A549 (cell line): ENCODE data around the gene DRC3. TPM values are rescaled to one million over a fixed set of nuclear protein-coding genes. Genes with fewer than 3 reads are reported as not detected.

Experiments used
- ATAC-seq, 2 experiments: fragments of 200-7000 bp in 1 of 2; fragments of >200 bp in 1 of 2; cut with Nextera tagmentation in 1 of 2; cut with Tn5 transposase in 1 of 2; 3 replicates each; pipeline versions ENCODE4 v1.8.0 to v1.9.1; 2018 to 2020; ENCODE audit warnings: mild to moderate bottlenecking in 1 of 2, moderate library complexity in 1 of 2
- CTCF ChIA-PET: fragments of 300-600 bp; sonication (Branson Sonifier 250); formaldehyde crosslinking; extraction: SDS; loops from one replicate; lab custom pipeline; 2021; ENCODE audit warnings: antibody characterized with exemption, inconsistent platforms; lab: Yijun Ruan, JAX
- POLR2A ChIA-PET: fragments of 350-600 bp; formaldehyde crosslinking; extraction: SDS; loops from one replicate; lab custom pipeline; 2021; ENCODE audit warnings: antibody characterized with exemption, inconsistent platforms; lab: Yijun Ruan, JAX
- DNase-seq, 2 experiments: peaks; one replicate each; pipeline versions ENCODE4 v3.0.0 to v3.0.0-alpha.2; 2011 to 2016; ENCODE audit warnings: low read depth in 1 of 2, low spot score in 1 of 2
- FAIRE-seq: peaks from 2 replicates; lab custom pipeline; 2011; peaks lifted over from hg19 to GRCh38; lab: Jason Lieb, UNC
- H3K27ac ChIP-seq, 2 experiments: fragments of >200 bp; sonication (Bioruptor Twin); formaldehyde crosslinking; 3 replicates each; pipeline ENCODE4 v1.5.1; 2016 to 2017
- H3K4me1 ChIP-seq: fragments of >200 bp; sonication (Bioruptor Twin); formaldehyde crosslinking; 3 replicates; pipeline ENCODE4 v1.6.1; 2016
- H3K4me2 ChIP-seq: fragments of >200 bp; sonication (Bioruptor Twin); formaldehyde crosslinking; 3 replicates; pipeline ENCODE4 v1.6.1; 2016
- H3K4me3 ChIP-seq: fragments of >200 bp; sonication (Bioruptor Twin); formaldehyde crosslinking; 3 replicates; pipeline ENCODE4 v1.5.1; 2016
- H3K9me3 ChIP-seq: fragments of >200 bp; sonication (Bioruptor Twin); formaldehyde crosslinking; 3 replicates; pipeline ENCODE4 v1.6.1; 2016
- BCL3 ChIP-seq: fragments of >200 bp; sonication (Bioruptor Twin); formaldehyde crosslinking; IDR thresholded peaks from 3 replicates; pipeline ENCODE4 v1.6.1; 2016
- CBX8 ChIP-seq: fragments of 200-600 bp; sonication (generic); IDR thresholded peaks from 2 replicates; pipeline ENCODE4 v1.6.1; 2016
- CTCF ChIP-seq: fragments of >200 bp; sonication (Bioruptor Twin); formaldehyde crosslinking; IDR thresholded peaks from 3 replicates; pipeline ENCODE4 v1.5.1; 2016
- E2F6 ChIP-seq: IDR thresholded peaks from 2 replicates; pipeline ENCODE4 v1.6.1; 2012; ENCODE audit warnings: low read depth, borderline replicate concordance
- EHMT2 ChIP-seq: fragments of 200-600 bp; sonication (generic); IDR thresholded peaks from 2 replicates; pipeline ENCODE4 v1.6.1; 2016; ENCODE audit warnings: antibody characterized with exemption, low read depth, mild to moderate bottlenecking, moderate library complexity
- EP300 ChIP-seq, 2 experiments: fragments of >200 bp; sonication (Bioruptor Twin); formaldehyde crosslinking; IDR thresholded peaks; 2 replicates in 1 of 2; 3 replicates in 1 of 2; pipeline ENCODE4 v1.6.1; 2016 to 2017
- ESRRA ChIP-seq: fragments of 150-350 bp; IDR thresholded peaks from 2 replicates; pipeline ENCODE4 v1.6.1; 2014; ENCODE audit warnings: mild to moderate bottlenecking, low read length, borderline replicate concordance
- FOSB ChIP-seq: fragments of 250-450 bp; sonication (Bioruptor Pico); IDR thresholded peaks from 2 replicates; pipeline ENCODE4 v1.5.0; 2020; ENCODE audit warnings: mild to moderate bottlenecking, moderate library complexity
- GATA3 ChIP-seq: IDR thresholded peaks from 2 replicates; pipeline ENCODE4 v1.6.1; 2012; ENCODE audit warnings: borderline replicate concordance
- HDAC2 ChIP-seq: fragments of 200-600 bp; sonication (generic); IDR thresholded peaks from 2 replicates; pipeline ENCODE4 v1.6.1; 2016
- HEYL ChIP-seq: fragments of 250-450 bp; sonication (Bioruptor Pico); IDR thresholded peaks from 2 replicates; pipeline ENCODE4 v1.8.0; 2021; ENCODE audit warnings: mild to moderate bottlenecking, moderate library complexity
- HMGXB4 ChIP-seq: fragments of 250-450 bp; sonication (Bioruptor Pico); IDR thresholded peaks from 2 replicates; pipeline ENCODE4 v1.5.0; 2021; ENCODE audit warnings: mild to moderate bottlenecking, moderate library complexity, borderline replicate concordance
- HOXB13 ChIP-seq: fragments of 250-450 bp; sonication (Bioruptor Pico); IDR thresholded peaks from 2 replicates; pipeline ENCODE4 v1.5.0; 2020; ENCODE audit warnings: low read depth, mild to moderate bottlenecking, moderate library complexity
- JUNB ChIP-seq: fragments of >200 bp; sonication (Bioruptor Twin); formaldehyde crosslinking; IDR thresholded peaks from 2 replicates; pipeline ENCODE4 v1.6.1; 2016
- KDM5A ChIP-seq: fragments of 200-600 bp; sonication (generic); IDR thresholded peaks from 2 replicates; pipeline ENCODE4 v1.6.1; 2016; ENCODE audit warnings: antibody characterized with exemption, mild to moderate bottlenecking
- NPAS2 ChIP-seq: fragments of 250-450 bp; sonication (Bioruptor Pico); IDR thresholded peaks from 2 replicates; pipeline ENCODE4 v1.8.0; 2022; ENCODE audit warnings: mild to moderate bottlenecking, moderate library complexity, borderline replicate concordance
- PHF8 ChIP-seq: fragments of 200-600 bp; sonication (generic); IDR thresholded peaks from 2 replicates; pipeline ENCODE4 v1.6.1; 2016; ENCODE audit warnings: low read depth, mild to moderate bottlenecking, antibody characterized with exemption, moderate library complexity, borderline replicate concordance
- POLR2A ChIP-seq: IDR thresholded peaks from 2 replicates; pipeline ENCODE4 v1.6.1; 2012; ENCODE audit warnings: mild to moderate bottlenecking, low read length
- POLR2AphosphoS2 ChIP-seq: conservative IDR thresholded peaks from 2 replicates; pipeline ENCODE4 v1.6.1; 2012; ENCODE audit warnings: low read length, improper control_type of control experiment, inconsistent platforms
- RARB ChIP-seq: fragments of 250-450 bp; sonication (Bioruptor Pico); IDR thresholded peaks from 2 replicates; pipeline ENCODE4 v1.8.0; 2021; ENCODE audit warnings: mild to moderate bottlenecking, moderate library complexity
- RCOR1 ChIP-seq: fragments of 150-350 bp; IDR thresholded peaks from 2 replicates; pipeline ENCODE4 v1.6.1; 2014; ENCODE audit warnings: antibody characterized with exemption, low read length, low read depth
- RFX5 ChIP-seq: fragments of 450-650 bp; IDR thresholded peaks from 2 replicates; pipeline ENCODE4 v1.7.1; 2014; ENCODE audit warnings: antibody characterized with exemption, mild to moderate bottlenecking, moderate library complexity
- RNF2 ChIP-seq: fragments of 200-600 bp; sonication (generic); IDR thresholded peaks from 2 replicates; pipeline ENCODE4 v1.6.1; 2016; ENCODE audit warnings: low read depth, mild to moderate bottlenecking, antibody characterized with exemption, moderate library complexity, borderline replicate concordance
- SREBF2 ChIP-seq: fragments of 450-650 bp; IDR thresholded peaks from 2 replicates; pipeline ENCODE4 v1.6.1; 2014; ENCODE audit warnings: mild to moderate bottlenecking, moderate library complexity
- TFCP2L1 ChIP-seq: fragments of 250-450 bp; sonication (Bioruptor Pico); IDR thresholded peaks from 2 replicates; pipeline ENCODE4 v1.5.0; 2021; ENCODE audit warnings: mild to moderate bottlenecking
- TP53 ChIP-seq: fragments of 250-450 bp; sonication (Bioruptor Pico); IDR thresholded peaks from 2 replicates; pipeline ENCODE4 v1.5.0; 2021; ENCODE audit warnings: mild to moderate bottlenecking, moderate library complexity
- ZC3H11A ChIP-seq: fragments of 450-650 bp; IDR thresholded peaks from 2 replicates; pipeline ENCODE4 v1.6.1; 2014; ENCODE audit warnings: antibody characterized with exemption, mild to moderate bottlenecking
- ZFP36 ChIP-seq: fragments of 450-650 bp; IDR thresholded peaks from 2 replicates; pipeline ENCODE4 v1.6.1; 2014; ENCODE audit warnings: borderline replicate concordance; ENCODE audit not compliant: partially characterized antibody
- ZNF302 ChIP-seq: fragments of 250-450 bp; sonication (Bioruptor Pico); IDR thresholded peaks from 2 replicates; pipeline ENCODE4 v1.9.0; 2021; ENCODE audit warnings: inconsistent platforms, mild to moderate bottlenecking, moderate library complexity
- WGBS: methylation state at CpG from one replicate; pipeline ENCODE4 v1.1.6; 2017; ENCODE audit errors: missing lambda C conversion rate; 5-methylcytosine and 5-hydroxymethylcytosine counted together
- polyA plus RNA-seq, 4 experiments: library from polyadenylated mRNA; depleted of rRNA in 3 of 4; stranded (reverse); fragments of >200 nt; fragmentation: RNase III in 1 of 4; extraction: RNeasy Plus Mini Kit Qiagen cat#74134 plus additional on column Dnase treatment in 1 of 4; gene quantifications; 2 replicates in 3 of 4; 3 replicates in 1 of 4; pipeline ENCODE4 v1.2.3, GENCODE V29; 2011 to 2017

Gene DRC3
- polyA plus RNA-seq, 2 of the 4 experiments (the other 2 are of a cell fraction), result 2.9 to 3.1 TPM

- H3K4me1 ChIP-seq, result no peaks in the 10 kb centered on the region
- H3K9me3 ChIP-seq, result no peaks in the 10 kb centered on the region
- TF ChIP-seq FOSB (no peak), HEYL (no peak), ESRRA (no peak), ZFP36 (no peak), SREBF2 (no peak)
- ATAC-seq (no peak), DNase-seq (no peak), FAIRE-seq (no peak)
- POLR2A ChIA-PET, result no interaction called here
- WGBS, result 88% methylated on average over 3 of the region's 3 CpGs
- CTCF ChIA-PET, result interaction anchor here (1.3 to 2.3 kb wide), 5 partner anchors 11 to 89 kb away, joined by 4 to 5 read pairs (median 4); no protein-coding TSS in a partner anchor
- no peak overlapping the region for H3K4me3 ChIP-seq
- H3K27ac ChIP-seq, result peak overlapping the region in 1 of 2 experiments; percentile 0; a peak in 1 of 6 replicates
- no peak overlapping the region for H3K4me2 ChIP-seq
Observed at GRCh38 chr17:17979778-17980177, 7.1 kb downstream of the DRC3 start.

- no peak overlapping the region for H3K27ac ChIP-seq
- no peaks in the 10 kb centered on the region for H3K9me3 ChIP-seq
- ChIA-PET CTCF (interaction anchor here (0.9 to 6.7 kb wide), 5 partner anchors 13 to 52 kb away, joined by 3 to 34 read pairs (median 4); no protein-coding TSS in a partner anchor), POLR2A (no interaction called here)
- FAIRE-seq (no peak), DNase-seq (no peak), ATAC-seq (no peak)
- WGBS, result 79% methylated on average over 9 of the region's 9 CpGs
- no peak for TF ChIP-seq GATA3
- no peak for TF ChIP-seq TP53 (CRISPR knock-in tag)
- TF ChIP-seq EHMT2, result no peak
- TF ChIP-seq PHF8, result no peak
- no peak for TF ChIP-seq BCL3
- no peak for TF ChIP-seq CBX8
- no peak for TF ChIP-seq RCOR1
- no peak for TF ChIP-seq RFX5
- no peak for TF ChIP-seq JUNB
- TF ChIP-seq ZNF302 (CRISPR knock-in tag), result no peak
- TF ChIP-seq HMGXB4, result no peak
- TF ChIP-seq RNF2, result no peak
- TF ChIP-seq TFCP2L1 (CRISPR knock-in tag), result no peak
- no peak for TF ChIP-seq E2F6
- TF ChIP-seq NPAS2, result no peak
- no peak for TF ChIP-seq RARB
- TF ChIP-seq HEYL, result no peak
- no peak for TF ChIP-seq POLR2AphosphoS2
- TF ChIP-seq, all 56 proteins: peak for 0
- Histone ChIP-seq H3K4me3 (no peak overlapping the region), H3K4me1 (no peaks in the 10 kb centered on the region), H3K4me2 (no peak overlapping the region)
Observed at GRCh38 chr17:17981330-17981729, 8.7 kb downstream of the DRC3 start.

GRCh38 chr17:17982801-17983200 lies 10.1 kb downstream of the DRC3 start:
- no peak overlapping the region for H3K4me3 ChIP-seq
- FAIRE-seq (no peak), DNase-seq (no peak), ATAC-seq (no peak)
- H3K4me1 ChIP-seq, result no peaks in the 10 kb centered on the region
- no peak for TF ChIP-seq EP300 (IDR thresholded peaks at IDR 0.05)
- TF ChIP-seq EHMT2, result no peak
- no peak for TF ChIP-seq RFX5
- TF ChIP-seq POLR2A, result no peak
- TF ChIP-seq CTCF, result no peak
- no peak for TF ChIP-seq KDM5A
- no peak for TF ChIP-seq RCOR1
- TF ChIP-seq HMGXB4, result no peak
- no peak for TF ChIP-seq HDAC2
- no peak for TF ChIP-seq ZC3H11A
- no peak for TF ChIP-seq HOXB13 (CRISPR knock-in tag)
- TF ChIP-seq HEYL, result no peak
- TF ChIP-seq JUNB, result no peak
- no peak for TF ChIP-seq CBX8
- POLR2A ChIA-PET, result interaction anchor here (1.1 kb wide), 1 partner anchor 11 kb away, joined by 3 read pairs; the partner anchor contains the start of genes DRC3 and TOM1L2
- H3K4me2 ChIP-seq, result no peak overlapping the region
- H3K9me3 ChIP-seq, result no peaks in the 10 kb centered on the region
- WGBS, result 91% methylated on average over 9 of the region's 9 CpGs
- peak overlapping the region in 1 of 2 experiments; percentile 7; a peak in 1 of 6 replicates for H3K27ac ChIP-seq
- CTCF ChIA-PET, result interaction anchor here (1.0 to 6.7 kb wide), 6 partner anchors 10 to 50 kb away, joined by 4 to 34 read pairs (median 5); partner anchors contain the start of genes DRC3 and TOM1L2
